Testis (tissue), 3 donors: ENCODE measurements around the gene SPARC. TPM values are rescaled to one million over a fixed set of nuclear protein-coding genes. Genes with fewer than 3 reads are reported as not detected.
A peak's percentile ranks its signal among the peaks of the same experiment; 100 is the strongest.

Experiments used
- DNase-seq: peaks from one replicate; pipeline ENCODE4 v3.0.0-alpha.2; 2019
- H3K27ac ChIP-seq, 2 donors: fragments of 200-600 bp; sonication (generic); one replicate each; pipeline ENCODE4 v1.5.1; 2019
- H3K27me3 ChIP-seq: fragments of 200-600 bp; sonication (generic); one replicate; pipeline ENCODE4 v1.5.1; 2019
- H3K36me3 ChIP-seq: fragments of 200-600 bp; sonication (generic); one replicate; pipeline ENCODE4 v1.5.1; 2017; ENCODE audit warnings: low read depth; ENCODE audit errors: missing control alignments
- H3K4me1 ChIP-seq: fragments of 200-600 bp; sonication (generic); one replicate; pipeline ENCODE4 v1.5.1; 2019
- H3K4me3 ChIP-seq, 2 donors: fragments of 200-600 bp; sonication (generic); one replicate each; pipeline ENCODE4 v1.5.1; 2017 to 2019
- H3K9me3 ChIP-seq: fragments of 200-600 bp; sonication (generic); one replicate; pipeline ENCODE4 v1.5.1; 2017
- CTCF ChIP-seq, 3 experiments: fragments of 450-650 bp in 2 of 3; fragments of 200-600 bp in 1 of 3; sonication (generic) in 1 of 3; IDR thresholded peaks; one replicate each; pipeline ENCODE4 v1.5.1; 2016 to 2019; ENCODE audit warnings: antibody characterized with exemption in 3 of 3, mild to moderate bottlenecking in 2 of 3, moderate library complexity in 1 of 3
- POLR2A ChIP-seq: fragments of 450-650 bp; IDR thresholded peaks from one replicate; pipeline ENCODE4 v1.6.1; 2017; ENCODE audit warnings: antibody characterized with exemption, mild to moderate bottlenecking, moderate library complexity
- WGBS, 2 donors: methylation state at CpG; one replicate each; pipeline ENCODE4 v1.1.5; 2018; 5-methylcytosine and 5-hydroxymethylcytosine counted together
- intact Hi-C: fragments of 100-400 bp; cut with DNase I; formaldehyde crosslinking; loops from one replicate; pipeline ENCODE4 v1.15.1; 2023; ENCODE audit warnings: low total_unique reads
- polyA plus RNA-seq: library from polyadenylated mRNA; stranded (reverse); fragments of 350-450 nt; fragmentation: Illumina TruSeq; extraction: RNeasy Lipid Tissue Mini Kit (QIAGEN cat#74804); gene quantifications from one replicate; pipeline ENCODE4 v1.2.3, GENCODE V29; 2014; ENCODE audit warnings: low read depth, low replicate concordance; ENCODE audit not compliant: insufficient read depth
- total RNA-seq, 2 donors: library from RNA; depleted of rRNA; stranded (reverse); fragments of >200 nt; gene quantifications; one replicate each; pipeline ENCODE4 v1.2.3, GENCODE V29; 2016

Gene SPARC
- total and polyA plus RNA-seq, 3 donors from 2014 or later = 1,884 to 3,080 (median 2,585) TPM

- no peaks in the 10 kb centered on the region for H3K36me3 ChIP-seq
- intact Hi-C loops = no loop called here
- H3K27me3 ChIP-seq = no peaks in the 10 kb centered on the region
- no peak overlapping the region for H3K27ac ChIP-seq
- no peaks in the 10 kb centered on the region for H3K4me1 ChIP-seq
- no peaks in the 10 kb centered on the region for H3K9me3 ChIP-seq
- no peak for DNase-seq
- no peak overlapping the region for H3K4me3 ChIP-seq
- 92 to 100% methylated on average over 1 of the region's 1 CpG for WGBS, 2 donors
- TF ChIP-seq POLR2A (no peak), CTCF (IDR thresholded peaks at IDR 0.05) (no peak)
Observed at GRCh38 chr5:151633892-151634291, 52.8 kb downstream of the SPARC start.

GRCh38 chr5:151632941-151633340 is 53.8 kb downstream of the SPARC start:
- Histone ChIP-seq H3K9me3 (no peaks in the 10 kb centered on the region), H3K4me3 (no peak overlapping the region), H3K27ac (no peak overlapping the region), H3K27me3 (no peaks in the 10 kb centered on the region), H3K4me1 (peaks cover 2% of the 10 kb centered on the region), H3K36me3 (no peaks in the 10 kb centered on the region)
- intact Hi-C loops = no loop called here
- DNase-seq = no peak
- no peak for TF ChIP-seq POLR2A
- TF ChIP-seq CTCF (IDR thresholded peaks at IDR 0.05) = no peak
- 84 to 100% methylated on average over 2 to 8 of the region's 8 CpGs for WGBS, 2 donors

- Histone ChIP-seq H3K4me3 (no peak overlapping the region), H3K4me1 (peaks cover 2% of the 10 kb centered on the region), H3K9me3 (no peaks in the 10 kb centered on the region), H3K36me3 (no peaks in the 10 kb centered on the region), H3K27me3 (no peaks in the 10 kb centered on the region), H3K27ac (no peak overlapping the region)
- TF ChIP-seq CTCF (IDR thresholded peaks at IDR 0.05) = no peak
- TF ChIP-seq POLR2A = no peak
- WGBS, 2 donors = 38 to 52% methylated on average over 10 to 15 of the region's 15 CpGs
- DNase-seq = peak; percentile 55
- intact Hi-C loops = no loop called here
Observed at GRCh38 chr5:151632524-151632923, 54.2 kb downstream of the SPARC start.

GRCh38 chr5:151631941-151632340 is 54.8 kb downstream of the SPARC start:
- Histone ChIP-seq H3K27me3 (no peaks in the 10 kb centered on the region), H3K27ac (no peak overlapping the region), H3K4me1 (peaks cover 2% of the 10 kb centered on the region), H3K9me3 (no peaks in the 10 kb centered on the region), H3K36me3 (no peaks in the 10 kb centered on the region), H3K4me3 (no peak overlapping the region)
- intact Hi-C loops = no loop called here
- no peak for TF ChIP-seq CTCF (IDR thresholded peaks at IDR 0.05)
- TF ChIP-seq POLR2A = no peak
- no peak for DNase-seq
- WGBS, 2 donors = 88 to 93% methylated on average over 5 of the region's 5 CpGs

GRCh38 chr5:151630088-151630487 is 56.6 kb downstream of the SPARC start:
- Histone ChIP-seq H3K4me3 (no peak overlapping the region), H3K27ac (no peak overlapping the region), H3K4me1 (peaks cover 2% of the 10 kb centered on the region), H3K36me3 (no peaks in the 10 kb centered on the region), H3K27me3 (no peaks in the 10 kb centered on the region), H3K9me3 (no peaks in the 10 kb centered on the region)
- no peak for DNase-seq
- no peak for TF ChIP-seq CTCF (IDR thresholded peaks at IDR 0.05)
- no peak for TF ChIP-seq POLR2A
- intact Hi-C loops = no loop called here
